ENCODE measurements around the gene MAP3K10. TPM values are rescaled to one million over a fixed set of nuclear protein-coding genes. Genes with fewer than 3 reads are reported as not detected.

Gene MAP3K10
- polyA plus RNA-seq, 1 of the 3 experiments (the other 2 are of a cell fraction) = 10.7 TPM

DNA sequence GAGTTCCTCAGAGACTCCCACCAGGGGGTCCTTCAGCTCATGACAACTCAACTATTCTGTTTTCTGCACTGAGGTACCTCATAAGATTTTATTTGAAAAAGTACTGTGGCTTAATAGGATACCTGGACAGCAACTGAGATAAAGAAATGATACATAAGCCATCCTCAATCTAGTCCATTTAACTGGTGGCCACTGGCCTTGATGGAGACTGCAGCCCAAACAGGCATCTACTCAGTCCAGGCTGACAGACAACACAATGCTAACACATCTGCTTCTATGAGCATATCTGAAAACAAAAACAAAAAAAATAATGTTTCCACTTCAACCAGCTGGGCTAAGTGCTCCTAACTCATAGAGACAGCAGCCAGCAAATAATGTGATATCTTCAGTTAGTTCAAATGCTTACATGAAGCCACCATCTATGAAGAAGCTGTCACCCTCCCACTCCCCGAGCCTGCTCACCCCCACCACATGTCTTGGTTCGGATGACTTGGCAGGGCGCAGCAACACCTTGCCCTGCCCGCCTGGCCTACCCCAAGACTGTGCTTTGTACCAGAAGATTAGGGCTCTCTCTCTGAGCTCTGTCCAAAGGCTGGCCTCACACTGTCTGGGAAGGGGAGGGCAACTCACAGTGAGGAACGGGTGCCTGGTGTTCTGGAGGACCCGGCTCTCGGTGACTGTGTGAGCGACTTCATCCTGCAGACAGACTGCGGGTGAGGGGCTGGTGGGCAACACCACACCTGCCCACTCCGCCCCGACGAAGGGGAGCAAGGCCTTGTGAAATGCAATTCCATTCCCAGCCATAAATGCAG lies 48.4 kb downstream of the MAP3K10 start:
- Histone ChIP-seq H3K4me1 (ENCODE audit: control insufficient read depth in 1 of 2, insufficient read depth in 2 of 2, low read depth in 1 of 2, low read length in 1 of 2) (no peaks in the 10 kb centered on the region), H3K9me2 (no peaks in the 10 kb centered on the region), H3K4me3 (ENCODE audit: low read depth in 2 of 2, low read length in 1 of 2) (no peak overlapping the region), H3K27me3 (ENCODE audit: insufficient read depth) (no peaks in the 10 kb centered on the region), H3F3A (replicated peaks; ENCODE audit: insufficient read depth) (no peaks in the 10 kb centered on the region), H3K36me3 (replicated peaks in 1 of 2; ENCODE audit: control insufficient read depth in 1 of 2, insufficient read depth in 2 of 2, low read length in 1 of 2) (peaks cover 3 to 58% of the 10 kb centered on the region in 2 experiments), H3K4me2 (no peak overlapping the region), H4K20me1 (ENCODE audit: insufficient read depth) (no peaks in the 10 kb centered on the region), H3K79me2 (ENCODE audit: insufficient read depth) (peaks cover 11% of the 10 kb centered on the region; the same call in 1 of the 2 replicates), H2AFZ (ENCODE audit: low read depth) (no peak overlapping the region), H3K9ac (no peak overlapping the region), H3K9me3 (no peaks in the 10 kb centered on the region), H3K27ac (ENCODE audit: low read depth in 2 of 2, low read length in 1 of 2) (no peak overlapping the region)
- WGBS (ENCODE audit: low lambda C conversion rate) = 96% methylated on average over 12 of the region's 12 CpGs
- POLR2A ChIA-PET = interaction anchor here (0.6 kb wide), 1 partner anchor 14 kb away, joined by 3 read pairs; no protein-coding TSS in a partner anchor
- no peak for TF ChIP-seq TEAD4 (IDR thresholded peaks at IDR 0.05; ENCODE audit: borderline replicate concordance, insufficient read depth)
- no peak for TF ChIP-seq SIN3A (IDR thresholded peaks at IDR 0.05; ENCODE audit: borderline replicate concordance, low read depth, low read length)
- no peak for TF ChIP-seq ZBTB33 (IDR thresholded peaks at IDR 0.05; ENCODE audit: borderline replicate concordance, low read depth)
- no peak for TF ChIP-seq NRF1 (IDR thresholded peaks at IDR 0.05; ENCODE audit: low read depth, low read length)
- no peak for TF ChIP-seq TAF1 (IDR thresholded peaks at IDR 0.05; ENCODE audit: borderline replicate concordance, low read depth, low read length)
- TF ChIP-seq EP300 (IDR thresholded peaks at IDR 0.05; ENCODE audit: borderline replicate concordance in 1 of 2, low read depth in 1 of 2, low read length in 1 of 2) = no peak
- TF ChIP-seq MEF2A (IDR thresholded peaks at IDR 0.05; ENCODE audit: borderline replicate concordance, low read depth) = no peak
- no peak for TF ChIP-seq GATA2 (CRISPR knock-in tag; IDR thresholded peaks at IDR 0.05)
- no peak for TF ChIP-seq ELF1 (IDR thresholded peaks at IDR 0.05)
- TF ChIP-seq SMC3 (IDR thresholded peaks at IDR 0.05; ENCODE audit: low read depth, low read length) = no peak
- no peak for TF ChIP-seq JUND (IDR thresholded peaks at IDR 0.05)
- TF ChIP-seq USF1 (IDR thresholded peaks at IDR 0.05; ENCODE audit: borderline replicate concordance, low read depth) = no peak
- TF ChIP-seq CHD2 (IDR thresholded peaks at IDR 0.05; ENCODE audit: low read length, partially characterized antibody) = no peak
- TF ChIP-seq POLR2AphosphoS5 (IDR thresholded peaks at IDR 0.05; ENCODE audit: low read depth, low read length) = no peak
- no peak for TF ChIP-seq RAD21 (IDR thresholded peaks at IDR 0.05; ENCODE audit: low read length)
- DNase-seq = no peak
- CTCF ChIA-PET = no interaction called here

DNA sequence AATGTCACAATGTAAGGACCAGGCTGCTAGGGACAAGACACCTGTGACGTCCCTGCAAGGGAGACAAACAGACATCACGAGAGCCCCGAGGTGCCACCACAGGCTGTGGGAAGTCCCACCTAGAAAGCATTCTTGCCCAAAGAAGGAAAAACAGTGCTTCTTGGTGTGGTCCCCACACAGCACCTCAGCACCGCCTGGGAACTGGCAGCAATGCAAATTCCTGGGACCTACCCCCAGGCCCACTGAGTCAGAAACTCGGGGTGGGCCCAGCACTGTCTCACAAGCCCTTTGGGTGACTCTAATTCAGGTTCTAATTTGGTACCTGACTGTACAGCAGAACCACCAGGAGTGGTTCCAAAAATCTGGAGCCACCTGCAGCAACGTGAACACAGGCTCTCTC lies 49.1 kb downstream of the MAP3K10 start:
- Histone ChIP-seq H3K9ac (no peak overlapping the region), H4K20me1 (ENCODE audit: insufficient read depth) (no peaks in the 10 kb centered on the region), H3K9me3 (no peaks in the 10 kb centered on the region), H3K4me1 (ENCODE audit: control insufficient read depth in 1 of 2, insufficient read depth in 2 of 2, low read depth in 1 of 2, low read length in 1 of 2) (no peaks in the 10 kb centered on the region; a peak in 1 of 4 replicates), H3K27ac (ENCODE audit: low read depth in 2 of 2, low read length in 1 of 2) (no peak overlapping the region), H3K79me2 (ENCODE audit: insufficient read depth) (peaks cover 11% of the 10 kb centered on the region; the same call in 1 of the 2 replicates), H2AFZ (ENCODE audit: low read depth) (no peak overlapping the region), H3K27me3 (ENCODE audit: insufficient read depth) (no peaks in the 10 kb centered on the region), H3K36me3 (replicated peaks in 1 of 2; ENCODE audit: control insufficient read depth in 1 of 2, insufficient read depth in 2 of 2, low read length in 1 of 2) (peaks cover 3 to 51% of the 10 kb centered on the region in 2 experiments), H3F3A (replicated peaks; ENCODE audit: insufficient read depth) (no peaks in the 10 kb centered on the region), H3K9me2 (no peaks in the 10 kb centered on the region), H3K4me2 (no peak overlapping the region), H3K4me3 (ENCODE audit: low read depth in 2 of 2, low read length in 1 of 2) (no peak overlapping the region)
- no peak for DNase-seq
- ChIA-PET POLR2A (interaction anchor here (0.6 kb wide), 1 partner anchor 14 kb away, joined by 3 read pairs; no protein-coding TSS in a partner anchor), CTCF (no interaction called here)
- WGBS (ENCODE audit: low lambda C conversion rate) = 83% methylated on average over 3 of the region's 6 CpGs
- TF ChIP-seq USF1 (IDR thresholded peaks at IDR 0.05; ENCODE audit: borderline replicate concordance, low read depth) (no peak), SIN3A (IDR thresholded peaks at IDR 0.05; ENCODE audit: borderline replicate concordance, low read depth, low read length) (no peak), REST (IDR thresholded peaks at IDR 0.05; ENCODE audit: low read depth, low read length) (no peak), IRF3 (IDR thresholded peaks at IDR 0.05; ENCODE audit: low read depth, low read length) (no peak)

All from SK-N-SH (cell line).